ENCODE data around the gene FGF14. TPM values are rescaled to one million over a fixed set of nuclear protein-coding genes. Genes with fewer than 3 reads are reported as not detected.

The FGF14 gene
- total and polyA plus RNA-seq, 2 donors (not counting 3 experiments of a cell fraction or from before 2014, with no cell fraction given) = not detected

DNA sequence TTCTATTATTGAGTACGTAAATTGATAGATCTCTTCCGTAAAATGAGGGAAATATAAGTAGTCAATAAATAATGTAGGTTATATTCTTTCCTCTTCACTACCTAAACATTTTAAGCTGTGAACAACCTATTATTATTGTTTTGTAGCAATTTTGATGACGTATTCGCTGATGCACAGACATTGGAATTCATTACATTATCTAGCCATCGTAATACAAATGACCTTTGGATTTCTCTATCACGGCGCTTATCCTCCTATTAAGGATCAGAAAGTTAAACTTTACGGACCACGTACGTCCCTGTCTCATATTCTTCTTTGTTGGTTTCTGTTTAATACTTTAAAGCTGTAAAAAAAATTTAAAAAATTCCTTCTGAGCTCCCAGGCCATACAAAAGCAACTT, 684.5 kb downstream of the FGF14 start:
- Histone ChIP-seq H3K4me3 (replicated peaks in 1 of 3; ENCODE audit: insufficient read depth in 1 of 3, low read depth in 1 of 3, low read length in 3 of 3) (no peak overlapping the region), H3K9me1 (replicated peaks; ENCODE audit: control insufficient read depth, extremely low read depth, insufficient read depth, low read length) (no peaks in the 10 kb centered on the region), H3K27ac (ENCODE audit: insufficient read depth, low read depth, low read length) (no peak overlapping the region), H3K4me1 (ENCODE audit: control insufficient read depth, extremely low read depth, insufficient read depth, low read length) (no peaks in the 10 kb centered on the region), H3K4me2 (ENCODE audit: insufficient read depth, low read length) (no peak overlapping the region), H3K9me3 (replicated peaks; ENCODE audit: control insufficient read depth, insufficient read depth, low read length) (no peaks in the 10 kb centered on the region), H3K36me3 (ENCODE audit: control insufficient read depth in 2 of 2, extremely low read depth in 1 of 2, insufficient read depth in 2 of 2, low read length in 2 of 2) (no peaks in the 10 kb centered on the region), H3K9ac (replicated peaks; ENCODE audit: extremely low read depth, insufficient read depth, low read length) (no peak overlapping the region), H3K79me2 (ENCODE audit: control insufficient read depth, insufficient read depth, low read length) (no peaks in the 10 kb centered on the region), H4K20me1 (replicated peaks; ENCODE audit: control insufficient read depth, extremely low read depth, insufficient read depth, low read length) (no peaks in the 10 kb centered on the region), H2AFZ (ENCODE audit: low read depth, low read length) (no peak overlapping the region), H3K27me3 (ENCODE audit: control insufficient read depth in 2 of 2, insufficient read depth in 2 of 2, low read length in 2 of 2) (no peaks in the 10 kb centered on the region)
- ChIA-PET POLR2A (no interaction called here), CTCF (no interaction called here)
- dilution Hi-C loops (cut with MboI; ENCODE audit: extremely low pct_ligation_motif_present, low sequenced_read_pairs) = no loop called here
- BruUV-seq (replicated peaks) = no TSS peak
- intact Hi-C loops (cut with micrococcal nuclease) = no loop called here
- DNase-seq (ENCODE audit: low read depth, low spot score) (no peak), FAIRE-seq (no peak)
- no peak for TF ChIP-seq POLR2AphosphoS5 (IDR thresholded peaks at IDR 0.05; ENCODE audit: insufficient read depth, low read depth, low read length)
- no peak for TF ChIP-seq GATA2 (IDR thresholded peaks at IDR 0.05; ENCODE audit: insufficient read depth, insufficient read length, low read depth, low read length)
- TF ChIP-seq EZH2 (IDR thresholded peaks at IDR 0.05; ENCODE audit: borderline replicate concordance, low read depth, low read length, severe bottlenecking) = no peak
- no peak for TF ChIP-seq FOS (IDR thresholded peaks at IDR 0.05; ENCODE audit: borderline replicate concordance, insufficient read depth, low read length)

GRCh38 chr13:101714195-101714594, 687.7 kb downstream of the FGF14 start:
- Histone ChIP-seq H3K4me1 (ENCODE audit: control insufficient read depth, extremely low read depth, insufficient read depth, low read length) (no peaks in the 10 kb centered on the region), H3K27ac (ENCODE audit: insufficient read depth, low read depth, low read length) (no peak overlapping the region), H3K9me3 (replicated peaks; ENCODE audit: control insufficient read depth, insufficient read depth, low read length) (no peaks in the 10 kb centered on the region), H3K9me1 (replicated peaks; ENCODE audit: control insufficient read depth, extremely low read depth, insufficient read depth, low read length) (no peaks in the 10 kb centered on the region), H3K36me3 (ENCODE audit: control insufficient read depth in 2 of 2, extremely low read depth in 1 of 2, insufficient read depth in 2 of 2, low read length in 2 of 2) (no peaks in the 10 kb centered on the region), H4K20me1 (replicated peaks; ENCODE audit: control insufficient read depth, extremely low read depth, insufficient read depth, low read length) (no peaks in the 10 kb centered on the region), H3K9ac (replicated peaks; ENCODE audit: extremely low read depth, insufficient read depth, low read length) (no peak overlapping the region), H2AFZ (ENCODE audit: low read depth, low read length) (no peak overlapping the region), H3K79me2 (ENCODE audit: control insufficient read depth, insufficient read depth, low read length) (no peaks in the 10 kb centered on the region), H3K4me3 (replicated peaks in 1 of 3; ENCODE audit: insufficient read depth in 1 of 3, low read depth in 1 of 3, low read length in 3 of 3) (no peak overlapping the region), H3K27me3 (ENCODE audit: control insufficient read depth in 2 of 2, insufficient read depth in 2 of 2, low read length in 2 of 2) (no peaks in the 10 kb centered on the region), H3K4me2 (ENCODE audit: insufficient read depth, low read length) (no peak overlapping the region)
- TF ChIP-seq MAX (IDR thresholded peaks at IDR 0.05; ENCODE audit: insufficient read depth, insufficient read length) (no peak), POLR2AphosphoS5 (IDR thresholded peaks at IDR 0.05; ENCODE audit: insufficient read depth, low read depth, low read length) (no peak), MYC (IDR thresholded peaks at IDR 0.05; ENCODE audit: low read depth, low read length) (no peak), EZH2 (IDR thresholded peaks at IDR 0.05; ENCODE audit: borderline replicate concordance, low read depth, low read length, severe bottlenecking) (no peak), FOS (IDR thresholded peaks at IDR 0.05; ENCODE audit: borderline replicate concordance, insufficient read depth, low read length) (no peak), JUN (IDR thresholded peaks at IDR 0.05; ENCODE audit: borderline replicate concordance, insufficient read depth, insufficient read length, low read depth) (no peak), GATA2 (IDR thresholded peaks at IDR 0.05; ENCODE audit: insufficient read depth, insufficient read length, low read depth, low read length) (no peak), CTCF (IDR thresholded peaks at IDR 0.05; ENCODE audit: extremely low read depth in 1 of 2, insufficient read depth in 1 of 2, low read depth in 1 of 2, low read length in 2 of 2) (no peak), POLR2A (IDR thresholded peaks at IDR 0.05; ENCODE audit: low read depth, low read length) (no peak)
- BruUV-seq (replicated peaks) = no TSS peak
- FAIRE-seq = no peak
- DNase-seq (ENCODE audit: low read depth, low spot score) = no peak
- ChIA-PET POLR2A (no interaction called here), CTCF (no interaction called here)
- intact Hi-C loops (cut with micrococcal nuclease) (no loop called here), dilution Hi-C loops (cut with MboI; ENCODE audit: extremely low pct_ligation_motif_present, low sequenced_read_pairs) (no loop called here)
